Left ventricle myocardium superior (tissue), 1 donor: ENCODE measurements around the gene GRM5. TPM values are rescaled to one million over a fixed set of nuclear protein-coding genes. Genes with fewer than 3 reads are reported as not detected.
A peak's percentile ranks its signal among the peaks of the same experiment; 100 is the strongest.
"Not testable (repeated sequence)": the region's sequence is repeated elsewhere in the genome, so short reads cannot be mapped to it uniquely, and the experiment has no call there.

Source experiments
- ATAC-seq: fragments of 200-7000 bp; cut with Tn5 transposase; one replicate; pipeline ENCODE4 v1.9.1; 2020; ENCODE audit warnings: mild to moderate bottlenecking, moderate library complexity
- DNase-seq: peaks from one replicate; pipeline ENCODE4 v3.0.0-alpha.2; 2020
- intact Hi-C: fragments of 100-400 bp; cut with micrococcal nuclease; formaldehyde crosslinking; loops from one replicate; pipeline ENCODE4 v1.11.0; 2022
- total RNA-seq: library from RNA; stranded (reverse); fragmentation: NEBNext Ultra II Directional; extraction: Animal tissue kit (Norgen Biotek cat#: 25700); gene quantifications from one replicate; pipeline ENCODE4 v1.2.1, GENCODE V29; 2021
- donor health status: DM: no; HTN: yes; CAD: no; lungs with severe emphysema.

The GRM5 gene
- total RNA-seq, 1 donor from 2014 or later = not detected

DNA sequence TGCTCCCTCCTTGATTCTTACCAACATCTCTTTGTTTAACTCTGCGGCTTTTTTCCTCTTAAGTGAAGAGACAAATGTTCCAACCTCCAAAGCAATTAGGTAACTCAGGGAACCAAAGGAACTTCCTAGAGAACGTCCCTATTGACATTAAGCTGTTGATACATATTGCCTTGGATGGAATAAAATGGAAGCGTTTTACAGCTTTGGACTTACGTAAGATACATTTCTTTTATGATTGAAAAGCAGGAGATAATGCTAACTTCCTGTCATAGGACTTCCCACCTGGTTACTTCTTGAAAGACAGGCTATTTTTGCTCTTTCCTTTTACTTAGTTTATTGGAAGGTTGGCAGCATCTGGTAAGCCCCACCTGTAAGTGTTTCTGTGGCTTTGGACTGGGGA is 482.5 kb downstream of the GRM5 start:
- ATAC-seq (no peak), DNase-seq (no peak)
- intact Hi-C loops = no loop called here

DNA sequence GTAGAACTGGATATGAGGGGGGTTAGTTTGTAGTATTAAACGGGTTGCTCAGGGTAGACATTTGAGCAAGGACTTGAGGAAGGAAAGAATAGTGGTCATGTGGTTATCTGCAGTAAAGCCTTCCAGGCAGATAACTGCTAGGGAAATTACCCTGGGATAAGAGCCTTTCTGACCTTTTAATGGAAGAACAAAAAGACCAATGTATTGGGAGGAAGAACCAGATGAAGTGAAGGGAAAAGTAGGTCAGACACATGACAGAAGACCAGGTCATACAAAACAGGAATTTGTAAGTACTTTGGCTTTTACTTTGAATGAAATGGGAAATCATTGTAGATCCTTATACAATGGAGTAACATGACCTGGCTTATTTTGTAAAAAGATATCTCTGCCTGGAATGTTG is 486.3 kb downstream of the GRM5 start:
- DNase-seq (no peak), ATAC-seq (no peak)
- intact Hi-C loops = no loop called here

DNA sequence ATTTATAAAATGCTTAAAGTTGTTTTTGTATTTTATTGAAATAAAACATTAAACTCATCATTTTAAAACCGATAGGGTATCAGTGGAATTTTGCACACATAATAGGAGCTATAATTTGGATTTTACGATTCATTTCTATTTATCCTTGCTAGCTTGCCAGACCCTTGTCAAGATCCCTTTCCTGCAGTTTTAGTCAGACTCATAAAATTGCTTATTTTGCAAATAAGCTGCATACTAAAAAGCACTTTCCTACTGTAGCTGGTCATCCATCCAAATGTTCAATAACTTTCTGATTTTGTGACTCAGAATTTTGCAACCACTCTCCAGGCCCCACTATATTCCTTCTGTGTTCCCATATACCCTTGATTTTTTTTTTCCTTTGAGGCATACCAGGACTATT is 489.0 kb downstream of the GRM5 start:
- no peak for DNase-seq
- intact Hi-C loops = no loop called here
- no peak for ATAC-seq

GRCh38 chr11:88575916-88576315 is 489.9 kb downstream of the GRM5 start:
- intact Hi-C loops = no loop called here
- no peak for ATAC-seq
- no peak for DNase-seq

GRCh38 chr11:88569342-88569741 is 496.4 kb downstream of the GRM5 start:
- intact Hi-C loops = no loop called here
- ATAC-seq (no peak), DNase-seq (no peak)

- DNase-seq = no peak
Observed at GRCh38 chr11:88555829-88556202, 510.0 kb downstream of the GRM5 start.

GRCh38 chr11:88555018-88555828 is 510.6 kb downstream of the GRM5 start:
- ATAC-seq = peak; percentile 58
- DNase-seq = no peak
- intact Hi-C loops = no loop called here

More at GRCh38 chr11:88555829-88556202, 510.0 kb downstream of the GRM5 start:
- intact Hi-C loops = no loop called here
- no peak for ATAC-seq

- no peak for ATAC-seq
- intact Hi-C loops = no loop called here
- no peak for DNase-seq
Observed at GRCh38 chr11:88553204-88553603, 512.6 kb downstream of the GRM5 start.

DNA sequence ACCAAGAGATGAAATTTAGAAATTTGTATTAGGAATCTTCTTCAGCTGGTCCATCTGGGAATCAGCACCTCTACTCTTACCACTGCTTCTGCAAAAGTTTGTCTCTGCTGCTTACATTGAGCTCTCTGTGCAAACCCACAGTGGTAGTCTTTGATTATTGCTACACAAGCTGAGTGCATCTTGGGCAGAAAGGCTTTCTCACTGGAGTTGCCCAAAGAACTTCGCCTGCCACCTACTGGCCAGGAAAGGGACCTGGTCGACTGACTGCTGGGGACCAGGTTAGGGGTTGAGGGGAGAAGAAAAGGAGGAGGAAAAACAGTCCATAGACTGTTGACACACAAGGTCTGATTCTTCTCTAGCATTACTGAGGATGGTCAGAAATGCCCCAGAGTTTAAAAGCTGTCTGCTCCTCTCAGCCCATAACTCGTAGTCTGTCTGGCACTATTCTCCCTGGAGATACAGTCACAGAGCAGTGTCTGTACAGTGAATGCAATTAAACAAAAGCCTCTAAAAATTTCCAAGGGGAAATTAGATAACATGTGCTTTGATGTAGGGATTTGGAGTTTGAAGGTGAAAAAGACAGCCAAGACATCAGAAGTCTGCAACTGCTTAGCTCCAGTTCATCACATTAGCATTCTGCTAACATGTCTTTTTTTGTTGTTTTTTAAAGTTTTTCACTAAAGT is 513.3 kb downstream of the GRM5 start:
- intact Hi-C loops = no loop called here

GRCh38 chr11:88544656-88545280 is 521.0 kb downstream of the GRM5 start:
- DNase-seq (no peak), ATAC-seq (no peak)
- intact Hi-C loops = no loop called here

More for the DNA sequence above, 513.3 kb downstream of the GRM5 start:
- ATAC-seq = no peak
- no peak for DNase-seq

DNA sequence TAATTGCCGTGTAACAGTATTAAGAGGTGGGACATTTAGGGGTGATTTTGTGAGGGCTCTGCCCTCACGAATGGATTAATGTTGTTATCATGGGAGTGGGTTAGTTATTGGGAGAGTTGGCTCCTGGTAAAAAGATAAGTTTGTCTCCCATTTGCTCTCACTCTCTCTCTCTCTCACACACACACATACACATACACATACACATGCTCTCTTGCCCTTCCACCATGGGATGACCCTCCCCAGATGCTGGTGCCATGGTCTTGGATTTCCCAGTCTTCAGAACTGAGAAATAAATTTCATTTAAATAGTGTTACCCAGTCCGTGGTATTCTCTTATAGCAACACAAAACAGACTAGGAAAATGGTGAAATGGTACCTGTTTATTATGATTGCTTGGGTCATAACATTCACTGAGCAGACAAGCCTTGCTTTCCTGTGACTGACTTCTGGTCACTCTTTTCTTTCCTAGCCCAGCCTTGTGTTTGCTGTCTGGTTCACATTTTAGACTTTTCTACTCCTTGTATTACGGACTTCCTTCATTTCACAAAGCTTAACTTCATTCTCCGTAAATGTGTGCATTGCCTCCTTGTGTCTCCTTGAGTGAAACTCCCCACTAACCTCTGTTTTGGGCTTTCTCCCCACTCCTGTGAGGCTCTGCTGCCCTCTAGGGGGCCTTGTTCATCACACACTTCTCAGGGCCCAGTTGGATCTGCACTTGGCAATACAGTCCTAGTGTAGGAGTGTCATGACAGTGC is 521.7 kb downstream of the GRM5 start:
- intact Hi-C loops = no loop called here
- peak; percentile 73 for DNase-seq
- peak; percentile 98 for ATAC-seq

- intact Hi-C loops = no loop called here
- DNase-seq = no peak
- ATAC-seq = no peak
Observed at GRCh38 chr11:88541006-88541405, 524.8 kb downstream of the GRM5 start.

DNA sequence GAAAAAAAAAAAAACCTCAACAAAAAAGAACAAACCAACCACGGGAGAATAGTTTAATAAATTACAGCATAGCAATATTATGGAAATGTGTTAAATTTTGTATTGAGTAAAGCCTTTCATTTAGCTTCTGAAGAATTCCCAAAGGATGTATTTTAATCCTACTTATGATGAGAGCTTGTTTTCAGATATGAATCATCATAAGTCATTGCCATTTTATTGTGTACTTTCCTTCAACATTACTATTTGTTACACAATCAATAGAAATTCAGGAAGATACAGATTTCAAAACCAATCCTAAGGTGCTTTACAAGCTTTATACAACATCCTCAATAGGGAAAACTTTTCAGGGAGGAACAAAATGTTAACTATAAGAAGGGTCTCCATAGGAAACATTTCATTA is 527.7 kb downstream of the GRM5 start:
- intact Hi-C loops = no loop called here
- no peak for DNase-seq
- ATAC-seq = no peak

GRCh38 chr11:88537613-88538012 is 528.2 kb downstream of the GRM5 start:
- no peak for DNase-seq
- no peak for ATAC-seq
- intact Hi-C loops = no loop called here

DNA sequence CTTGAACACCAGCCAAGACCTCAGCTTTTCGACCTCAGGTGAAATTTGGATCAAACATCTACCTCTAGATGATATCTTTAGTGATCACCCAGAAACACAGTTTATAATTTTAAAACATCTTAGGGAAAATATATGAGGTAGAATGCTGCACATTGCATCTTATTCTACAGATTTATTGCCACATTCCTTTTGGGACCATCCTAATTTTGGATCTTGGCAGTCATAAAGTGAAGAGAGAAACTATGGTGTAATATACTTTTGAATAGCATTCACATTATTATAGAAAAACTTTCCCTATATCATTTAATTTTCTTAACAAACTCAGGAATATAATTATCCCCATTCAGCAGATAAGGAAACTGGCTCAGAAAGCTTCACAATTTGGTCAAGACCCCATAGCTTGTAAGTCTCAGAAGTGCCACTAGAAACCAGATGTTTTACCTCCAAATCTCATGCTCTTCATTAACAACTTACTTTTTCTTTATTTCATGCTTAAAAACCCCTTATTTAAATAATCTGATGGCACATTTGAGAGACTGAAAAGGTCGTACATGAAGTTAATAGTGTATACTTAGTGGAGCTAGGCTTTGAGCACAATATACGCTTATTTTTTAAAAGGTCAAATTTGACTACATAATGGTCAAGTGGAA is 529.0 kb downstream of the GRM5 start:
- ATAC-seq (no peak), DNase-seq (no peak)
- intact Hi-C loops = no loop called here

DNA sequence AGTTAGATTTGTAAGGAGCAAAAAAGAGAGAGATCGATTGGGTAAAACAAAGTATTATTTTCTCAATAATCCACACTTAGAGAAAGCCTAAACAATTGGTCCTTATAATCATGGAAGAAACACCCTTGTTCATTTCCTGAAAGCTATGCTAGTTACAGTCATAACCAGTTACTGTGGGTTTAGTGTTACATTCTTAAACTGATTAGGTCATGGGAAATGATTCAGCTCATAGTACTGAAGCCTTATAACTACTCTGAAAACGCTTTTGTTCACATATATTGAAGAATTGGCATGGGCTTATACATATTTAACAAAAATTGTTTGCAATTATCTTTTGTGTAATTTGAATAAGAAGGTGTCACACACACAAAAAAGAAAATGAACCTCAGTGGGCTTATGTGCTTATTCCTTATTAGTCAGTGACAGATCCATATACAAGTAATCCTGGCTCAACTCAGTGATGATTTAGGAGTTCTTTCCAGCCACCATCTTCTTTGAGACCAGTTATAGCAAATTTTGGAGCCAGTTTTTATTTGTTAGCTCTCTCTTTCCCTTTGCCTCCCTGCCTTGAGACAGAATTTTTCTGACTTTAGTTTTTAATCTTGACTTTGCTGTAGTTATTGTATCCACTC is 529.8 kb downstream of the GRM5 start:
- ATAC-seq (no peak), DNase-seq (no peak)
- intact Hi-C loops = no loop called here

- ATAC-seq (no peak), DNase-seq (no peak)
- intact Hi-C loops = no loop called here
Observed at GRCh38 chr11:88535266-88535665, 530.5 kb downstream of the GRM5 start.

DNA sequence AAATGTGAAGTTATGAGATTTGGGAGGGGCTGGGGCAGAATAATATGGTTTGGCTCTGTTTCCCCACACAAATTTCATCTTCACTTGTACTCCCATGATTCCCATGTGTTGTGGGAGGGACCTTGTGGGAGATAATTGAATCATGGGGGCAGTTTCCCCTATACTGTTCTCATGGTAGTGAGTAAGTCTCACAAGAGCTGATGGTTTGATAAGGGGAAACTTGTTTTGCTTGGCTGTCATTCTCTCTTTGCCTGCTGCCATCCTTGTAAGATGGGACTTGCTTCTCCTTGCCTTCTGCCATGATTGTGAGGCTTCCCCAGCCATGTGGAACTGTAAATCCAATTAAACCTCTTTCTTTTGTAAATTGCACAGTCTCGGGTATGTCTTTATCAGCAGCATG is 531.1 kb downstream of the GRM5 start:
- DNase-seq, ATAC-seq, intact Hi-C loops: not testable (repeated sequence)

GRCh38 chr11:88534185-88534584 is 531.6 kb downstream of the GRM5 start:
- ATAC-seq = no peak
- intact Hi-C loops = no loop called here
- DNase-seq = no peak
